Measurements from ENCODE around the gene AGFG2. TPM values are rescaled to one million over a fixed set of nuclear protein-coding genes. Genes with fewer than 3 reads are reported as not detected.

Gene AGFG2
- total and polyA plus RNA-seq, 2 of the 13 experiments (the other 11 are each of a cell fraction or from before 2014, with no cell fraction given), result 125 to 132 TPM

DNA sequence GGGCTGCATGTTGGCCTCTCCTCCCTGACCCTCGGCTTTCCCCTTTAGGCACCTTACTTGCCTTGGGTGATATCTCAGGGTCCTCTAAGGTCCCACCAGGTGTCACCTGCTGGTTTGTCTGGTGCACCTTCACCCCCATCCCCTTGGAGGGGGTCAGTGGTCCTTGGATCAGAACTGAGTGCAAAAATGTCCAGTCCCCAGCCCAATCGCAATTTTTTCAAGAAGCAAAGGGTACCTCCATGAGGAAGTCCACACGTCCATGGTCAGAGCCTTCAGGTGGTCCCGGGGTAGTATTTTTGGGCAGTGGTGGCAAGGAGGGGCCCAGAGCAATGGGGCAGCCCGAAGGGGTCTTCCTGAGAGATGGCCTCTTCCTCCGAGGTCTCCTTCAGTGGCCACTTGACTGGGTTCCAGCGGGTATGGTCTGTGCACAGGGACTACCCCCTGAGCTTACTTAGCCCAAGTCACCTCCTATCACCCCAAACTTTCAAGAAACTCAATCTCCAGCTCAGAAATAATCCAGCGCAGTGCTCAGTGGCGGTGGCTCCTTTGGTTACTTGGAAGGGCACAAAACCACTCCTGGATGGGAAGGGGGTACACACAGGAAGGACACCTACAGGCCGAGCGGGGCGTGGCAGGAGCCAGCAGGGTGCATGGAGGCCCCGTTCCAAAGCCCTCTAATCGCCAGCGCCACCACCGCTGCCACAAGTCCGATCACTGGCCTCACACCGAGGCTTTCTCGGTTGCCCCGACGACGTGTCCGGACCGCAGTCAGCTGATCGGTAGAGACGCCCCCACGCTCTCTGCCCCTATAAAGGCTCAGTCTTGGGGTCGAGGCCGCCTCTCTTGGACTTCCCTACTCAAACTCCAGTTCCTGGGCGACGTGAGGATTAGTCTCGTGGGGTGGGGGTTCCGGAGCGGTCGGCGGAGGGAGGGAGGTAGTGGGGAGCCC, 30.2 kb downstream of the AGFG2 start (continued):
- peak; percentile 42; the same call in 1 of the 2 replicates for TF ChIP-seq MAF1 (CRISPR knock-in tag; IDR thresholded peaks at IDR 0.05; ENCODE audit: borderline replicate concordance)
- TF ChIP-seq ZNF562 (CRISPR knock-in tag; IDR thresholded peaks at IDR 0.05; ENCODE audit: borderline replicate concordance), result no peak
- no peak for TF ChIP-seq KDM1A (CRISPR knock-in tag; IDR thresholded peaks at IDR 0.05)
- TF ChIP-seq FOXA1 (IDR thresholded peaks at IDR 0.05), result no peak
- TF ChIP-seq FOXA1 (CRISPR knock-in tag; IDR thresholded peaks at IDR 0.05), result peak; percentile 53; the same call in 1 of the 2 replicates
- TF ChIP-seq ZNF709 (CRISPR knock-in tag; IDR thresholded peaks at IDR 0.05), result no peak
- no peak; the same call in 1 of the 2 replicates for TF ChIP-seq ZNF317 (CRISPR knock-in tag; IDR thresholded peaks at IDR 0.05)
- peak; percentile 17; the same call in 1 of the 2 replicates for TF ChIP-seq STAT5B (CRISPR knock-in tag; IDR thresholded peaks at IDR 0.05)
- TF ChIP-seq, protein P1, sequence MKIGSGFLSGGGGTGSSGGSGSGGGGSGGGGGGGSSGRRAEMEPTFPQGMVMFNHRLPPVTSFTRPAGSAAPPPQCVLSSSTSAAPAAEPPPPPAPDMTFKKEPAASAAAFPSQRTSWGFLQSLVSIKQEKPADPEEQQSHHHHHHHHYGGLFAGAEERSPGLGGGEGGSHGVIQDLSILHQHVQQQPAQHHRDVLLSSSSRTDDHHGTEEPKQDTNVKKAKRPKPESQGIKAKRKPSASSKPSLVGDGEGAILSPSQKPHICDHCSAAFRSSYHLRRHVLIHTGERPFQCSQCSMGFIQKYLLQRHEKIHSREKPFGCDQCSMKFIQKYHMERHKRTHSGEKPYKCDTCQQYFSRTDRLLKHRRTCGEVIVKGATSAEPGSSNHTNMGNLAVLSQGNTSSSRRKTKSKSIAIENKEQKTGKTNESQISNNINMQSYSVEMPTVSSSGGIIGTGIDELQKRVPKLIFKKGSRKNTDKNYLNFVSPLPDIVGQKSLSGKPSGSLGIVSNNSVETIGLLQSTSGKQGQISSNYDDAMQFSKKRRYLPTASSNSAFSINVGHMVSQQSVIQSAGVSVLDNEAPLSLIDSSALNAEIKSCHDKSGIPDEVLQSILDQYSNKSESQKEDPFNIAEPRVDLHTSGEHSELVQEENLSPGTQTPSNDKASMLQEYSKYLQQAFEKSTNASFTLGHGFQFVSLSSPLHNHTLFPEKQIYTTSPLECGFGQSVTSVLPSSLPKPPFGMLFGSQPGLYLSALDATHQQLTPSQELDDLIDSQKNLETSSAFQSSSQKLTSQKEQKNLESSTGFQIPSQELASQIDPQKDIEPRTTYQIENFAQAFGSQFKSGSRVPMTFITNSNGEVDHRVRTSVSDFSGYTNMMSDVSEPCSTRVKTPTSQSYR (CRISPR knock-in tag; IDR thresholded peaks at IDR 0.05; ENCODE audit: borderline replicate concordance), result no peak; the same call in 1 of the 2 replicates
- TF ChIP-seq ZNF496 (CRISPR knock-in tag; IDR thresholded peaks at IDR 0.05; ENCODE audit: insufficient replicate concordance), result no peak
- TF ChIP-seq PCBP1 (IDR thresholded peaks at IDR 0.05; ENCODE audit: borderline replicate concordance, low read depth, low read length), result peak; percentile 77; the same call in 1 of the 2 replicates
- TF ChIP-seq, protein P2, sequence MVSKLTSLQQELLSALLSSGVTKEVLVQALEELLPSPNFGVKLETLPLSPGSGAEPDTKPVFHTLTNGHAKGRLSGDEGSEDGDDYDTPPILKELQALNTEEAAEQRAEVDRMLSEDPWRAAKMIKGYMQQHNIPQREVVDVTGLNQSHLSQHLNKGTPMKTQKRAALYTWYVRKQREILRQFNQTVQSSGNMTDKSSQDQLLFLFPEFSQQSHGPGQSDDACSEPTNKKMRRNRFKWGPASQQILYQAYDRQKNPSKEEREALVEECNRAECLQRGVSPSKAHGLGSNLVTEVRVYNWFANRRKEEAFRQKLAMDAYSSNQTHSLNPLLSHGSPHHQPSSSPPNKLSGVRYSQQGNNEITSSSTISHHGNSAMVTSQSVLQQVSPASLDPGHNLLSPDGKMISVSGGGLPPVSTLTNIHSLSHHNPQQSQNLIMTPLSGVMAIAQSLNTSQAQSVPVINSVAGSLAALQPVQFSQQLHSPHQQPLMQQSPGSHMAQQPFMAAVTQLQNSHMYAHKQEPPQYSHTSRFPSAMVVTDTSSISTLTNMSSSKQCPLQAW (CRISPR knock-in tag; IDR thresholded peaks at IDR 0.05), result peak; percentile 92
- TF ChIP-seq ZNF570 (CRISPR knock-in tag; IDR thresholded peaks at IDR 0.05; ENCODE audit: borderline replicate concordance), result no peak
- TF ChIP-seq ZNF747 (CRISPR knock-in tag; IDR thresholded peaks at IDR 0.05; ENCODE audit: borderline replicate concordance), result peak; percentile 70
- no peak for TF ChIP-seq ZNF644 (CRISPR knock-in tag; IDR thresholded peaks at IDR 0.05; ENCODE audit: low read depth)
- TF ChIP-seq SP140L (CRISPR knock-in tag; IDR thresholded peaks at IDR 0.05; ENCODE audit: borderline replicate concordance), result no peak
- no peak; a peak in 1 of 4 replicates for TF ChIP-seq NR2F1 (CRISPR knock-in tag; IDR thresholded peaks at IDR 0.05)
- peak; percentile 88 for TF ChIP-seq TOPORS (CRISPR knock-in tag; IDR thresholded peaks at IDR 0.05)
- TF ChIP-seq TCF7L2 (IDR thresholded peaks at IDR 0.05; ENCODE audit: low read depth, low read length), result no peak
- TF ChIP-seq, protein P3, sequence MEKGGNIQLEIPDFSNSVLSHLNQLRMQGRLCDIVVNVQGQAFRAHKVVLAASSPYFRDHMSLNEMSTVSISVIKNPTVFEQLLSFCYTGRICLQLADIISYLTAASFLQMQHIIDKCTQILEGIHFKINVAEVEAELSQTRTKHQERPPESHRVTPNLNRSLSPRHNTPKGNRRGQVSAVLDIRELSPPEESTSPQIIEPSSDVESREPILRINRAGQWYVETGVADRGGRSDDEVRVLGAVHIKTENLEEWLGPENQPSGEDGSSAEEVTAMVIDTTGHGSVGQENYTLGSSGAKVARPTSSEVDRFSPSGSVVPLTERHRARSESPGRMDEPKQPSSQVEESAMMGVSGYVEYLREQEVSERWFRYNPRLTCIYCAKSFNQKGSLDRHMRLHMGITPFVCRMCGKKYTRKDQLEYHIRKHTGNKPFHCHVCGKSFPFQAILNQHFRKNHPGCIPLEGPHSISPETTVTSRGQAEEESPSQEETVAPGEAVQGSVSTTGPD (CRISPR knock-in tag; IDR thresholded peaks at IDR 0.05), result peak; percentile 79
- TF ChIP-seq MTF1 (CRISPR knock-in tag; IDR thresholded peaks at IDR 0.05), result no peak
- TF ChIP-seq, protein P4, sequence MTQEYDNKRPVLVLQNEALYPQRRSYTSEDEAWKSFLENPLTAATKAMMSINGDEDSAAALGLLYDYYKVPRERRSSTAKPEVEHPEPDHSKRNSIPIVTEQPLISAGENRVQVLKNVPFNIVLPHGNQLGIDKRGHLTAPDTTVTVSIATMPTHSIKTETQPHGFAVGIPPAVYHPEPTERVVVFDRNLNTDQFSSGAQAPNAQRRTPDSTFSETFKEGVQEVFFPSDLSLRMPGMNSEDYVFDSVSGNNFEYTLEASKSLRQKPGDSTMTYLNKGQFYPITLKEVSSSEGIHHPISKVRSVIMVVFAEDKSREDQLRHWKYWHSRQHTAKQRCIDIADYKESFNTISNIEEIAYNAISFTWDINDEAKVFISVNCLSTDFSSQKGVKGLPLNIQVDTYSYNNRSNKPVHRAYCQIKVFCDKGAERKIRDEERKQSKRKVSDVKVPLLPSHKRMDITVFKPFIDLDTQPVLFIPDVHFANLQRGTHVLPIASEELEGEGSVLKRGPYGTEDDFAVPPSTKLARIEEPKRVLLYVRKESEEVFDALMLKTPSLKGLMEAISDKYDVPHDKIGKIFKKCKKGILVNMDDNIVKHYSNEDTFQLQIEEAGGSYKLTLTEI (CRISPR knock-in tag; conservative IDR thresholded peaks at IDR 0.05), result no peak
